Smooth muscle cell of the brain vasculature (primary cell): ENCODE results near the gene ZFP62.
"Not testable (repeated sequence)": the region's sequence is repeated elsewhere in the genome, so short reads cannot be mapped to it uniquely, and the experiment has no call there.

Source experiments
- DNase-seq: peaks from one replicate; pipeline ENCODE4 v3.0.0-alpha.2; 2012; ENCODE audit warnings: low read depth, low spot score

ZFP62 gene

DNA sequence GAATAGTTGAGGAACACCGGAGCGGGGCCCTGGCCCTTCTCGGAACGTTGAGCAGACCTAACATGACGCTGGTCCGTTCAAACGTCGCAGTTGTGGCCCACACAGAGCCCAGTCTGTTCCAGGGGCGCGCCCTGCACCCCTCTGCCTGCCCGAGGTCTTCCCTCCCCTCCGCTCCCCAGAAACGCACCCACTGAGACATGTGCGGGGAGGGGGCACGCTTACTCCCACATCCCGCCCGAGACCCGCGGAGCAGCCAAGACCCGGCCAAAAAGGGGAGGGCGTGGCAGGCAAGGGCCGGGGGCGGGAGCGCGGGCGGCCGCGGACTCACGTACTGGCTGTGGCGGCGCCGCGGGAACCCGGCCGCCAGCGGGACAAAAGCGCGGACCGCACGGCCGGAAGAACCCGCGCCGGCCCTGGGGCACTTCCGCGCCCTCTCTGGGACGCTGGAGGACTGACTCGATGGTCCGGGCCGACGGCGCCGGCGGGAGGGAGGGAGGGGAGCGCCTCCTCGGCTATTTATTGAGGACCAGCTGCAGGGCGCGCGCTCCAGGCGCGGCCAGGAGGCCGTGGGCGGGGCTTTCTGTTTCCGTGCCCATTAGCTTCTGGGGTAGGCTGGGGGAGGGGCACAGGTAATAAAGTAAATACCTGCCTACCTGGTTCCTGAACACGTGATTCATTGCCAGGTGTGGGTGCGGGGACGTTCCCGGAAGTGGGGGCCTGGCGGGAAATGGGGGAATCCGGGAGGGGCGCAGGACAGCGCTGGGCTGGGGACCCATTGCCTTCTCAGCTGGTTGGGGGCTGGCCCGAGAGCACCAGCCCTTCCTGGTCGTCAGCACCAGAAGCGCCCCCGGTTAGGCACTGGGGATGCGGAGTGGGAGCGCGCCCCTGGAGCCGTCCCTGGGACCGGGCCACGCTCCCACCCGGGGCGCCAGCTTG lies at the start of gene ZFP62:
Gene ZFP62 (minus strand): TSS at position 390 of the 936 bp plus-strand sequence. CDS start 57 bp downstream, at position 333.
- DNase-seq = peak; percentile 71

- DNase-seq = no peak
Observed at GRCh38 chr5:180910735-180911134, 49.7 kb upstream of the ZFP62 start.

- DNase-seq = no peak
Observed at GRCh38 chr5:180910182-180910581, 49.1 kb upstream of the ZFP62 start.

- DNase-seq = no peak
Observed at GRCh38 chr5:180909782-180910181, 48.7 kb upstream of the ZFP62 start.

DNA sequence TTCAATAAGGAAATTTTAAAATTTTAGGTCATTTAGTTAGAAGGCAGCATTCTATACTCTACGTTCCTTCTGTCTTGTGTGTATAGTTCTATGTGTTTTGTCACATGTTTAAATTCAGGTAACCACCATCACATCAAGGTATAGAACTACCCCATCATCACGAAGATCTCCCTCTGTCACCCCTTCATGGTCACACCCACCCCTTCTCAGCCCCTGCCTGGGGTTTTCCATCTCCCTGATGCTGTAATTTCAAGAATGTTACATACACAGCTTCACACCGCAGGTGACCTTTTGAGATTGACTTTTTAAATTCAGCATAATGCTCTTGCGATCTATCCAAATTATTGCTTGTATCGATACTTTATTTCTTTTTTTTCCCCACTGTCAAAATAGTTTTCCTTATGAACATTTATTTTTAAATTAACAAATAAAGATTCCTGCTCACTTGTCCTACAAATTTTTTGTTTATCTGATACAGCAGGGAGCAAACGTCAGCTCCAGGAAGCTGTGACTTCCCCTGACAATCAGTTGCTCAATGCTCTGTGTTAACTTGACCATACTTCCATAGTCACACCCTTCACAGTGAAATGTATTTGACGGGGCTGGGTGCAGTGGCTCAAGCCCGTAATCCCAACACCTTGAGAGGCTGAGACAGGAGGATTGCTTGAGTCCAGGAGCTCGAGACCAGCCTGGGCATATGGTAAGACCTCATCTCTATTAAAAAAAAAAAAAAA lies 48.1 kb upstream of the ZFP62 start:
- DNase-seq = no peak

DNA sequence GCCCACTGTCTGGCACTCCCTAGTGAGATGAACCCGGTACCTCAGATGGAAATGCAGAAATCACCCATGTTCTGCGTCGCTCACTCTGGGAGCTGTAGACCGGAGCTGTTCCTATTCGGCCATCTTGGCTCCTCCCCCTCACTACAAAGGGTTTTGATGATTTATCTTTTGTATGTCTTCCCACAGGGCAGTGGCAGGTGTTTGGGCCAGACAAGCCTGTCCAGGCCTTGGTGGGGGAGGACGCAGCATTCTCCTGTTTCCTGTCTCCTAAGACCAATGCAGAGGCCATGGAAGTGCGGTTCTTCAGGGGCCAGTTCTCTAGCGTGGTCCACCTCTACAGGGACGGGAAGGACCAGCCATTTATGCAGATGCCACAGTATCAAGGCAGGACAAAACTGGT lies 47.3 kb upstream of the ZFP62 start:
- no peak for DNase-seq

- no peak for DNase-seq
Observed at GRCh38 chr5:180901319-180902009, 40.4 kb upstream of the ZFP62 start.

DNA sequence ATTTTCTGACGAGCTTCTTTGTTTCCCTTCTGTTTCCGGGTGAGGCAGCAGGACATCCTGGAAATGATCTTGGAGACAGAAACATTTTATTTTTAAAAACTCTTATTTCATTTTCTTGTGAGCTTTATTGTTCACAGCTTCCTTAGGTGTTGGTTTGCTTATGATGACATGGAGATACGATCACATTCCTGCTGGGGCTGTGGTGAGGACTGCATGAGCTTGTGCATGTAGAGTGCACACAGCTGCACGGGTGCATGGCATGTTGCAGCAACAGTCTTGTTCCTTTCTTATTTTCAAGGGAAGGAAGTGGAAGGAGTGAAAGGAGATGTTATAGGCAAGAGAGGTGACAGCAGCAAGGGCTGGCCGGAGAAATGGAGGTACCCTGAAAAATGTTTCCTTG lies 39.1 kb upstream of the ZFP62 start:
- no peak for DNase-seq

DNA sequence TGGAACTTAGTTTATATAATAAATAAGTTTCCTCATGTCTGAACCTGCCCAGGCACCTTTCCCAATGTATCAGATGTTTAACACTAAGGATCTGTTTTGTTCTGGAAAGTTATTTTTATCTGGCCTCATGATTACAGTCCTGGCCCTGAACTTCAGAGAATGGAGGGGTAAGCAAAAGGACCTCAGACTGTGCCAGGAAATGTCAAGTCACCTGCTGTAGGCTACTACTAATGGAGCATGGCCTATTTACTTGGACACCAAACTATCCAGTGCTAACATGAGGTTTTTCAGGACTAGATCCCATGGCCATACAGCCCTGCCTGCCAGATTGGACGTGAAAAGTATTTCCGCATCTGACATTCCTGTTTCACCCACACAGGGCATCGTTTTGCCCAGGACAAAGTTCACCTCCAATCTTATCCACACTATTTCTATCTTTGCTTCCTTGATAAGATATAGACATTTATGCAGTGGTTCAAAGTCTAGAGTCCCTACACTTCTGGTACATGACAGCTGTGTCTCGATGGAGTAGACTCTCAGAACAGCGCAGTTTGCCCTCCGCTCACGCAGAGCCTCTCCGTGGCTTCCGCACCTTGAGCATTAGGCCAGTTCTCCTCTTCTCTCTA lies 37.7 kb upstream of the ZFP62 start, which contains the start of gene BTNL8:
Gene BTNL8 (plus strand): TSS at position 539 of the 626 bp plus-strand sequence. CDS start 152 bp downstream, outside the sequence.
- DNase-seq = no peak

GRCh38 chr5:180895330-180895729 lies 34.3 kb upstream of the ZFP62 start:
- not testable (repeated sequence) for DNase-seq

DNA sequence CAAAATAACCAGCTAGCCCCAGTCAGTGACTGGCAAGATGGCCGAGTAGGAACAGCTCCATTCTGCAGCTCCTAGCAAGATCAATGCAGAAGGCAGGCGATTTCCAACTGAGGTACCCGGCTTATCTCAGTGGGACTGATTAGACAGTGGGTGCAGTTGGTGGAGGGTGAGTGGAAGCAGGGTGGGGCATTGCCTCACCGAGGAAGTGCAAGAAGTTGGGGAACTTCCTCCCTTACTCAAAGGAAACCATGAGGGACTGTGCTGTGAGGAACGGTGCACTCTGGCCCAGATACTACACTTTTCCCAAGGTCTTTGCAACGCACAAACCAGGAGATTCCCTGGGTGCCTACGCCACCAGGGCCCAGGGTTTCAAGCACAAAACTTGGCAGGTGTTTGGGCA lies 28.3 kb upstream of the ZFP62 start:
- no peak for DNase-seq

DNA sequence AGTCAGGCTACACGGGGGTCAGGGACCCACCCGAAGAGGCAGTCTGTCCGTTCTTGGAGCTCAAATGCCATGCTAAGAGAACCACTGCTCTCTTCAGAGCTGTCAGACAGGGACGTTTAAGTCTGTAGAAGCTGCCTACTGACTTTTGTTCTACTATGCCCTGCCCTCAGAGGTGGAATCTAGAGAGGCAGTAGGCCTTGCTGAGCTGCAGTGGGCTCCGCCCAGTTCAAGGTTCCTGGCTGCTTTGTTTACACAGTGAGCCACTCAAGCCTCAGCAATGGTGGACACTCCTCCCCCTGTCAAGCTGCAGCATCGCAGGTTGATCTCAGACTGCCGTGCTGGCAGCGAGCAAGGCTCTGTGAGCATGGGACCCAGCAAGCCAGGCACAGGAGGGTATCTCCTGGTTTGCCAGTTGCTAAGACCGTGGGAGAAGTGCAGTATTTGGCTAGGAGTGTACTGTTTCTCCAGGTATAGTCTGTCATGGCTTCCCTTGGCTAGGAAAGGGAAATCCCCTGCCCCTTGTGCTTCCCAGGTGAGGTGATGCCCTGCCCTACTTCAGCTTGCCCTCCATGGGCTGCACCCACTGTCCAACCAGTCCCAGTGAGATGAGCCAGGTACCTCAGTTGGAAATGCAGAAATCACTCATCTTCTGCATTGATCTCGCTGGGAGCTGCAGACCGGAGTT lies 24.9 kb upstream of the ZFP62 start:
- not testable (repeated sequence) for DNase-seq

DNA sequence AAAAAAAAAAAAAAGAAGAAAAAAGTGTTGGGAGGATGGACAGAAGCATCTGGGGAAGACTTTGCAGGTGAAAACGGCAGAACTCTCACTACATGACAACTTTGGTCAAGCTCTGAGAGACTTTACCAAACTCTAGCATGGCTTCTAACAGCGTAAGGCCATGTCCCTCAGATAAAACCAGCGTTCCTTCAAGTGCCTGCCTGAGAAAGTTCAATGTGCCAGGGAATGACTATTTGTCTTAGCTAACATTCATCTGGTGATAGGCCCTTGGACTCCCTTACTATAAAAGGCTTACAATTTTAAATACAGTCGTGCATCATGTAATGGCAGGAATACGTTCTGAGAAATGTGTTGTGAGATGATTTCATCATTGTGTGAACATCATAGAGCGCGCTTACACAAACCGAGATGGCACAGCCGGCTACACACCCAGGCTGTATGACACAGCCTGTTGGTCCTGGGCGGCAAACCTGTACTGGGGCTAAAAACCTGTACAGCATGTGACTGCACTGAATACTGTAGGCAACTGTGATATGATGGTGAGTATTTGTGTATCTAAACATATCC lies 14.9 kb upstream of the ZFP62 start:
- DNase-seq = no peak

- no peak for DNase-seq
Observed at GRCh38 chr5:180874804-180875582, 13.9 kb upstream of the ZFP62 start.

GRCh38 chr5:180873615-180874520 lies 12.8 kb upstream of the ZFP62 start:
- DNase-seq = no peak

- DNase-seq = no peak
Observed at GRCh38 chr5:180872419-180872818, 11.3 kb upstream of the ZFP62 start.

DNA sequence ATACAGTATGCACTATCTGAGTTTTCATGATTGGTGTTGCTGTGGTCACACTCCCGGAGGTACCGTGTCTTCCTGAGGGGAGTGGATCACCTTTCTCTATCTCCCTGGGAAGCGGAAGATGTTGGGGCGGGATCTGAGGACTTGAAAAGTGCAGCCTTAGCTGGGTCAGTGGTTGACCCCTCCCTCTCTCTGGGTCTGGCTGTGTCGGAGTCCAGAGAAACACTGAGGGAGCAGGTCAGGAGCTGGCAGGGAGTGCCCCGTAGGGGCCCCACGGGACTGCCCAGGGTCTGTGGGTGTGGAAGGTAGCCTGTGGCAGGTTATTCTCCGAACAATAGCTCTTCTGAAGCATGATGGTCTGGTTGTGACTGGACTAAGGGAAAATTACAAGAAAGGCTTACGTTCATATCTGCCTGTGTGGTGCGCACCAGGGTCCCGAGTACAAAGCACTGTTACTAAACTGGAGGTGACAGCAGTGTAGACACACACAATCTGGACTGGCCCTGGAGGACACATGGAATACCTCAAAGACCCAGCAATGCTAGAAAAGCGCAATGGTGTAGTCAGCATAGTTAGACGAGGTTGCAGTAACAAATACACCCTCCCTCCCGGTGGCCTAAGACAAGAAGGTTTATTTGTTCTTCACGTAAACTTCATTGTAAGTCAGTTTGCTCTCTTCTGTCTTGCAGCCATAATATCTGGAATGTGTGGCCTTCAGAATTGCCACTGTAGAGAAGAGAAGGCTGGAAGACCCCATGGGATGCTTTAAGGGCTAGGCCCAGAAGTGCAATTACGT lies 9.4 kb upstream of the ZFP62 start:
- DNase-seq = no peak

DNA sequence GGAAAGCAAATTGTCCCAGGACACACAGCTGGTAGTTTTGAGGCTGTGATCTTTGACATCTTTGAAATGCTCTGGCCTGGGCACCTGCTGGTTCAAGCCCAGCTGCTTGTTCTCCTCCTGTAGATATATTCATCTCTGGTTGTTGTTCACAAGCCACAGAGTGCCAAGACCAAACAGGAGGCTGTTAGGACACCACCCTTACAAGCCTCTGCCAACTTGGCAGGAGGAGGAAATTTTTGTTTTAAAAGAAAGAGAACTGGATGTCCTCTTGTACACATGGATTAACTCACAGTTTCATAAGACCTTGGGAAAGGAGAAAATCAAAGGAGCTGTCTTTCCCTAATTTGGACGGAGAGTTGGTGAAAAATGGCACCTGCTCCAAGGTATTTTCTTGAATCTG lies 8.5 kb upstream of the ZFP62 start:
- no peak for DNase-seq
